Memory B cell (primary cell): ENCODE data around the gene IGF2BP2.
"Not testable (repeated sequence)": the region's sequence is repeated elsewhere in the genome, so short reads cannot be mapped to it uniquely, and the experiment has no call there.

Experiments
- ATAC-seq: fragments of 150-1000 bp; cut with Tn5 transposase; 2 replicates; pipeline ENCODE4 v1.10.0; 2021; ENCODE audit warnings: low read depth, mild to moderate bottlenecking, moderate library complexity
- DNase-seq, 2 donors: peaks; one replicate each; pipeline ENCODE4 v3.0.0; 2022; ENCODE audit warnings: low spot score in 2 of 2
- H3K27ac Mint-ChIP-seq: one replicate; pipeline ENCODE4 v1.8.0; 2022; ENCODE audit warnings: mild to moderate bottlenecking, moderate library complexity, mixed read lengths
- H3K27me3 Mint-ChIP-seq: one replicate; pipeline ENCODE4 v1.8.0; 2022; ENCODE audit warnings: mixed read lengths
- H3K36me3 Mint-ChIP-seq: one replicate; pipeline ENCODE4 v1.8.0; 2022; ENCODE audit warnings: mild to moderate bottlenecking, mixed read lengths
- H3K4me1 Mint-ChIP-seq: one replicate; pipeline ENCODE4 v1.8.0; 2022; ENCODE audit warnings: mixed read lengths
- H3K4me3 Mint-ChIP-seq: one replicate; pipeline ENCODE4 v1.8.0; 2022; ENCODE audit warnings: mild to moderate bottlenecking, moderate library complexity, mixed read lengths
- H3K9me3 Mint-ChIP-seq: one replicate; pipeline ENCODE4 v1.8.0; 2022; ENCODE audit warnings: mixed read lengths

The IGF2BP2 gene

GRCh38 chr3:185807445-185808068 lies 17.3 kb downstream of the IGF2BP2 start:
- peaks cover 2% of the 10 kb centered on the region for H3K27me3 Mint-ChIP-seq
- ATAC-seq, result no peak
- H3K27ac Mint-ChIP-seq, result no peak overlapping the region
- H3K9me3 Mint-ChIP-seq, result no peaks in the 10 kb centered on the region
- H3K36me3 Mint-ChIP-seq, result no peaks in the 10 kb centered on the region
- DNase-seq, result no peak
- no peaks in the 10 kb centered on the region for H3K4me1 Mint-ChIP-seq
- H3K4me3 Mint-ChIP-seq, result no peak overlapping the region

GRCh38 chr3:185798831-185799110 lies 26.1 kb downstream of the IGF2BP2 start:
- H3K9me3 Mint-ChIP-seq, H3K4me1 Mint-ChIP-seq, H3K4me3 Mint-ChIP-seq, DNase-seq, ATAC-seq, H3K27ac Mint-ChIP-seq, H3K36me3 Mint-ChIP-seq: not testable (repeated sequence)
- H3K27me3 Mint-ChIP-seq, result peaks cover 15% of the 10 kb centered on the region

GRCh38 chr3:185797993-185798830 lies 26.6 kb downstream of the IGF2BP2 start:
- no peaks in the 10 kb centered on the region for H3K36me3 Mint-ChIP-seq
- H3K27ac Mint-ChIP-seq, result no peak overlapping the region
- peaks cover 2% of the 10 kb centered on the region for H3K4me1 Mint-ChIP-seq
- peaks cover 15% of the 10 kb centered on the region for H3K27me3 Mint-ChIP-seq
- H3K4me3 Mint-ChIP-seq, result no peak overlapping the region
- DNase-seq (no peak), ATAC-seq (no peak)
- peaks cover 3% of the 10 kb centered on the region for H3K9me3 Mint-ChIP-seq

- H3K9me3 Mint-ChIP-seq, result peaks cover 3% of the 10 kb centered on the region
- DNase-seq (no peak), ATAC-seq (no peak)
- H3K27me3 Mint-ChIP-seq, result peaks cover 18% of the 10 kb centered on the region
- no peaks in the 10 kb centered on the region for H3K36me3 Mint-ChIP-seq
- H3K4me1 Mint-ChIP-seq, result peaks cover 2% of the 10 kb centered on the region
- no peak overlapping the region for H3K27ac Mint-ChIP-seq
- H3K4me3 Mint-ChIP-seq, result no peak overlapping the region
These were observed 27.5 kb downstream of the IGF2BP2 start for GRCh38 chr3:185797108-185797881.

- no peaks in the 10 kb centered on the region for H3K36me3 Mint-ChIP-seq
- H3K4me1 Mint-ChIP-seq, result peaks cover 2% of the 10 kb centered on the region
- no peak overlapping the region for H3K4me3 Mint-ChIP-seq
- peaks cover 18% of the 10 kb centered on the region for H3K27me3 Mint-ChIP-seq
- peaks cover 3% of the 10 kb centered on the region for H3K9me3 Mint-ChIP-seq
- DNase-seq (no peak), ATAC-seq (no peak)
- H3K27ac Mint-ChIP-seq, result no peak overlapping the region
These were observed 28.3 kb downstream of the IGF2BP2 start for GRCh38 chr3:185796431-185797107.

GRCh38 chr3:185793381-185793780 lies 31.5 kb downstream of the IGF2BP2 start:
- peaks cover 16% of the 10 kb centered on the region for H3K27me3 Mint-ChIP-seq
- ATAC-seq (no peak), DNase-seq (no peak)
- no peaks in the 10 kb centered on the region for H3K4me1 Mint-ChIP-seq
- no peak overlapping the region for H3K27ac Mint-ChIP-seq
- no peaks in the 10 kb centered on the region for H3K36me3 Mint-ChIP-seq
- no peaks in the 10 kb centered on the region for H3K9me3 Mint-ChIP-seq
- H3K4me3 Mint-ChIP-seq, result no peak overlapping the region

- Mint-ChIP-seq H3K27me3 (peaks cover 16% of the 10 kb centered on the region), H3K36me3 (no peaks in the 10 kb centered on the region), H3K4me1 (no peaks in the 10 kb centered on the region), H3K27ac (no peak overlapping the region), H3K9me3 (no peaks in the 10 kb centered on the region), H3K4me3 (no peak overlapping the region)
- ATAC-seq, result no peak
- no peak for DNase-seq
These were observed 31.9 kb downstream of the IGF2BP2 start for GRCh38 chr3:185792955-185793354.

GRCh38 chr3:185789891-185790830 lies 34.7 kb downstream of the IGF2BP2 start:
- H3K27me3 Mint-ChIP-seq, result peaks cover 8% of the 10 kb centered on the region
- no peak overlapping the region for H3K27ac Mint-ChIP-seq
- no peaks in the 10 kb centered on the region for H3K36me3 Mint-ChIP-seq
- no peak overlapping the region for H3K4me3 Mint-ChIP-seq
- H3K4me1 Mint-ChIP-seq, result no peaks in the 10 kb centered on the region
- no peak for DNase-seq
- H3K9me3 Mint-ChIP-seq, result no peaks in the 10 kb centered on the region
- ATAC-seq, result no peak

- H3K36me3 Mint-ChIP-seq, result no peaks in the 10 kb centered on the region
- peaks cover 5% of the 10 kb centered on the region for H3K27me3 Mint-ChIP-seq
- no peak for ATAC-seq
- H3K4me3 Mint-ChIP-seq, result no peak overlapping the region
- no peak overlapping the region for H3K27ac Mint-ChIP-seq
- no peak for DNase-seq
- no peaks in the 10 kb centered on the region for H3K4me1 Mint-ChIP-seq
- H3K9me3 Mint-ChIP-seq, result no peaks in the 10 kb centered on the region
These were observed 35.7 kb downstream of the IGF2BP2 start for GRCh38 chr3:185789134-185789533.

GRCh38 chr3:185788292-185788691 lies 36.5 kb downstream of the IGF2BP2 start:
- Mint-ChIP-seq H3K4me1 (no peaks in the 10 kb centered on the region), H3K9me3 (no peaks in the 10 kb centered on the region), H3K27ac (no peak overlapping the region), H3K27me3 (peaks cover 5% of the 10 kb centered on the region), H3K36me3 (no peaks in the 10 kb centered on the region), H3K4me3 (no peak overlapping the region)
- ATAC-seq (no peak), DNase-seq (no peak)

- H3K27ac Mint-ChIP-seq, result no peak overlapping the region
- no peak overlapping the region for H3K4me3 Mint-ChIP-seq
- no peak for ATAC-seq
- H3K4me1 Mint-ChIP-seq, result no peaks in the 10 kb centered on the region
- H3K36me3 Mint-ChIP-seq, result no peaks in the 10 kb centered on the region
- no peaks in the 10 kb centered on the region for H3K9me3 Mint-ChIP-seq
- DNase-seq, result no peak
- H3K27me3 Mint-ChIP-seq, result peaks cover 3% of the 10 kb centered on the region
These were observed 37.6 kb downstream of the IGF2BP2 start for GRCh38 chr3:185786956-185787877.

GRCh38 chr3:185786258-185786657 lies 38.6 kb downstream of the IGF2BP2 start:
- ATAC-seq, H3K9me3 Mint-ChIP-seq, H3K36me3 Mint-ChIP-seq, H3K27me3 Mint-ChIP-seq, H3K4me1 Mint-ChIP-seq, DNase-seq, H3K4me3 Mint-ChIP-seq, H3K27ac Mint-ChIP-seq: not testable (repeated sequence)
